ENCODE results near the gene LRRC56.

LRRC56 gene

GRCh38 chr11:544817-545166 lies 7.5 kb downstream of the LRRC56 start:
- DNase-seq, result no peak

GRCh38 chr11:545171-545570 lies 7.8 kb downstream of the LRRC56 start:
- DNase-seq, result no peak

- DNase-seq, result no peak
Observed at GRCh38 chr11:548700-549603, 11.6 kb downstream of the LRRC56 start.

- no peak for DNase-seq
Observed at GRCh38 chr11:550021-550745, 12.9 kb downstream of the LRRC56 start.

GRCh38 chr11:550746-551085 lies 13.4 kb downstream of the LRRC56 start:
- no peak for DNase-seq

- no peak for DNase-seq
Observed at GRCh38 chr11:551131-551530, 13.8 kb downstream of the LRRC56 start.

- DNase-seq, result no peak
Observed at GRCh38 chr11:551596-551995, 14.3 kb downstream of the LRRC56 start.

- no peak for DNase-seq
Observed at GRCh38 chr11:553083-553987, 16.0 kb downstream of the LRRC56 start.

GRCh38 chr11:553988-554340 lies 16.6 kb downstream of the LRRC56 start:
- no peak for DNase-seq

- DNase-seq, result peak; percentile 31
Observed at GRCh38 chr11:554428-555226, 17.3 kb downstream of the LRRC56 start.

GRCh38 chr11:555227-555779 lies 18.0 kb downstream of the LRRC56 start:
- no peak for DNase-seq

- no peak for DNase-seq
Observed at GRCh38 chr11:555780-556661, 18.7 kb downstream of the LRRC56 start.

GRCh38 chr11:556662-557256 lies 19.4 kb downstream of the LRRC56 start:
- no peak for DNase-seq

- no peak for DNase-seq
Observed at GRCh38 chr11:557328-558132, 20.2 kb downstream of the LRRC56 start.

- DNase-seq, result no peak
Observed at GRCh38 chr11:558503-558902, 21.2 kb downstream of the LRRC56 start.

- no peak for DNase-seq
Observed at GRCh38 chr11:559020-559620, 21.8 kb downstream of the LRRC56 start.

GRCh38 chr11:559712-560304 lies 22.5 kb downstream of the LRRC56 start:
- DNase-seq, result no peak

- DNase-seq, result peak; percentile 78
Observed at GRCh38 chr11:560305-561147, 23.2 kb downstream of the LRRC56 start, which contains the start of the genes LMNTD2 and RASSF7. TSS of gene LMNTD2 (minus strand) at chr11:560738. CDS start at chr11:560716, 22 bp downstream. TSS of gene RASSF7 (plus strand) at chr11:560970. CDS start at chr11:561769, 799 bp downstream.
